ENCODE measurements around the gene CCDC61.

Gene CCDC61

GRCh38 chr19:46042252-46042883 is 47.1 kb downstream of the CCDC61 start:
- DNase-seq: no peak

GRCh38 chr19:46043519-46043918 is 48.3 kb downstream of the CCDC61 start:
- no peak for DNase-seq

GRCh38 chr19:46049597-46049996 is 54.3 kb downstream of the CCDC61 start:
- no peak for DNase-seq

DNA sequence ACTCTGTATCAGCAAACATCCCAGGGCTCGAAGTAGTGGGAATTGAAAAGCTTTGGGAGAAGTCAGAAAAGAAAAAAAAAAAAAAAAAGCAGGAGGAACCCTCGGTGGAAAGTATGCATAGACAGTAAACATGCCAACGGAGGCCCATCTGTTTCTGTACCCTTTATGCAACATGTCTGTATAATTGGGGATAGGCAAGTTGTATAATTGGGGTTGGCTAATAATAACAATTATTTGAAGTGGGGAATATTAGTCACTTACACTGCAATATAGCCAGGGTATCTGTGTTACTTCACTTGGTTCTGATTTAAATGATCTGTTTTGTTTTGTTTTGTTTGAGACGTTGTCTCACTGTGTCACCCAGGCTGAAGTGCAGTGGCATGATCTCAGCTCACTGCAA is 57.6 kb downstream of the CCDC61 start:
- no peak for DNase-seq

DNA sequence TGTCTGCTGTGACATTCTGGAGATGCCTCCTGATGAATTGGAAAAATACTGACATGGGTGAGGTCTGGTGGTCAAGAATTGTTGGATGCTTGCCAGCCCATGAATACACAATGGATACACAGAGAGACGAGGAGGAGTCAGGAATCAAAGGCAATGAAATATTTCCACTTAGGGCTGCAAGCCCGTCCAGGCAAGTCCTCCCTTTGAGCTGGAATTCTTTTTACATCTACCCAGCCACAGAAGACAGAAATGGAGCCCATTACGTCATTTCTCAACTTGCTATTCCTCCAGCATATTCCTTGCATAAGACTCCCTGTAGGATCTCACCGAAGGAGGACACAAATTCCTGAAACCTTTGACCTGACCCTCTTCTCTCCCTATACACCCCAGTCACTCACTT is 61.3 kb downstream of the CCDC61 start:
- DNase-seq: no peak

DNA sequence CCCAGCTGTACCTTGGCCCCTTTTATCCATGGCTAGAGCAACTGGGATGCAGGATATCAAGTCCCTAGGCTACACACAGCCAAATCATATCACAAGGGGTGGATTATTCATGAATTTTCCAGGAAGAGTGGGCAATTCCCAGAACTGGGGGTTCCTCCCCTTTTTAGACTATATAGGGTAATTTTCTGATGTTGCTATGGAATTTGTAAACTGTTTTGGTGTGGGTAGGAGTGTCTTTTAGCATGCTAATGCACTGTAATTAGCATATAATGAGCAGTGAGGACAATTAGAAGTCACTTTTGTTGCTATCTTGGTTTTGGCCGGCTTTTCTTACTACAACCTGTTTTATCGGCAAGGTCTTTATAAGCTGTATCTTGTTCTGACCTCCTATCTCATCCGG is 63.5 kb downstream of the CCDC61 start:
- DNase-seq: no peak

GRCh38 chr19:46060012-46060411 is 64.7 kb downstream of the CCDC61 start:
- DNase-seq: no peak

- DNase-seq: no peak
These were observed 67.9 kb downstream of the CCDC61 start for GRCh38 chr19:46063201-46063600.

- DNase-seq: no peak
These were observed 70.3 kb downstream of the CCDC61 start for GRCh38 chr19:46065486-46066071.

GRCh38 chr19:46066471-46066870 is 71.2 kb downstream of the CCDC61 start:
- no peak for DNase-seq

- DNase-seq: no peak
These were observed 72.4 kb downstream of the CCDC61 start for GRCh38 chr19:46067691-46068090.

Data from RPMI8226 (cell line).